Astrocyte (in vitro differentiated cells and primary cell): ENCODE measurements around the gene OR2A25. TPM values are rescaled to one million over a fixed set of nuclear protein-coding genes. Genes with fewer than 3 reads are reported as not detected.

Source experiments
- DNase-seq: peaks from one replicate; pipeline ENCODE4 v3.0.0-alpha.2; 2010; ENCODE audit warnings: low read depth
- FAIRE-seq: peaks from 2 replicates; lab custom pipeline; 2011; peaks lifted over from hg19 to GRCh38; lab: Jason Lieb, UNC
- H2AFZ ChIP-seq: 2 replicates; pipeline ENCODE4 v1.6.0; 2012; ENCODE audit warnings: low read depth, low read length, inconsistent platforms
- H3K27ac ChIP-seq: 2 replicates; pipeline ENCODE4 v1.5.1; 2011; ENCODE audit warnings: low read depth, low read length, inconsistent platforms
- H3K27me3 ChIP-seq: 2 replicates; pipeline ENCODE4 v1.6.0; 2011; ENCODE audit warnings: low read length, inconsistent platforms; ENCODE audit not compliant: insufficient read depth
- H3K36me3 ChIP-seq: 2 replicates; pipeline ENCODE4 v1.5.1; 2011; ENCODE audit warnings: low read length, inconsistent platforms; ENCODE audit not compliant: insufficient read depth
- H3K4me1 ChIP-seq: 2 replicates; pipeline ENCODE4 v1.5.1; 2011; ENCODE audit warnings: low read length, inconsistent platforms; ENCODE audit not compliant: insufficient read depth
- H3K4me2 ChIP-seq: 2 replicates; pipeline ENCODE4 v1.6.0; 2012; ENCODE audit warnings: low read length, inconsistent platforms
- H3K4me3 ChIP-seq: 2 replicates; pipeline ENCODE4 v1.5.1; 2011; ENCODE audit warnings: low read depth, mild to moderate bottlenecking, low read length, inconsistent platforms; ENCODE audit not compliant: insufficient read depth
- H3K79me2 ChIP-seq: 2 replicates; pipeline ENCODE4 v1.6.0; 2012; ENCODE audit warnings: mild to moderate bottlenecking, low read length, inconsistent platforms; ENCODE audit not compliant: insufficient read depth
- H3K9ac ChIP-seq: 2 replicates; pipeline ENCODE4 v1.6.0; 2012; ENCODE audit warnings: mild to moderate bottlenecking, low read length, inconsistent platforms
- H3K9me3 ChIP-seq: 2 replicates; pipeline ENCODE4 v1.5.1; 2012; ENCODE audit warnings: low read depth, mild to moderate bottlenecking, low read length, inconsistent platforms; ENCODE audit not compliant: insufficient read depth
- H4K20me1 ChIP-seq: 2 replicates; pipeline ENCODE4 v1.6.0; 2012; ENCODE audit warnings: low read length, inconsistent platforms; ENCODE audit not compliant: insufficient read depth
- H3K27ac Mint-ChIP-seq: one replicate; pipeline ENCODE4 v1.8.0; 2021; ENCODE audit warnings: mild to moderate bottlenecking, mixed read lengths; ENCODE audit not compliant: unreplicated experiment
- H3K27me3 Mint-ChIP-seq: one replicate; pipeline ENCODE4 v1.8.0; 2021; ENCODE audit warnings: low read depth, mixed read lengths; ENCODE audit not compliant: unreplicated experiment
- H3K36me3 Mint-ChIP-seq: one replicate; pipeline ENCODE4 v1.8.0; 2021; ENCODE audit warnings: low read depth, mixed read lengths; ENCODE audit not compliant: unreplicated experiment
- H3K4me1 Mint-ChIP-seq: one replicate; pipeline ENCODE4 v1.8.0; 2021; ENCODE audit warnings: low read depth, mixed read lengths; ENCODE audit not compliant: unreplicated experiment
- H3K4me3 Mint-ChIP-seq: one replicate; pipeline ENCODE4 v1.8.0; 2021; ENCODE audit warnings: mild to moderate bottlenecking, moderate library complexity, mixed read lengths; ENCODE audit not compliant: unreplicated experiment
- H3K9me3 Mint-ChIP-seq: one replicate; pipeline ENCODE4 v1.8.0; 2021; ENCODE audit warnings: mild to moderate bottlenecking, mixed read lengths; ENCODE audit not compliant: unreplicated experiment
- EZH2 ChIP-seq: IDR thresholded peaks from 2 replicates; pipeline ENCODE4 v1.6.1; 2012; ENCODE audit warnings: mild to moderate bottlenecking, low read length, inconsistent platforms; ENCODE audit not compliant: insufficient read depth
- total RNA-seq: library from RNA; stranded (reverse); gene quantifications from 2 replicates; pipeline ENCODE4 v1.2.1, GENCODE V29; 2021
- TF ChIP-seq, protein P1 (sequence below): IDR thresholded peaks from 2 replicates; pipeline ENCODE4 v1.5.1; 2011; ENCODE audit warnings: low read depth, mild to moderate bottlenecking, inconsistent platforms, low read length, moderate library complexity; ENCODE audit not compliant: insufficient read depth

OR2A25 gene
- total RNA-seq, 1 donor from 2014 or later, result not detected

DNA sequence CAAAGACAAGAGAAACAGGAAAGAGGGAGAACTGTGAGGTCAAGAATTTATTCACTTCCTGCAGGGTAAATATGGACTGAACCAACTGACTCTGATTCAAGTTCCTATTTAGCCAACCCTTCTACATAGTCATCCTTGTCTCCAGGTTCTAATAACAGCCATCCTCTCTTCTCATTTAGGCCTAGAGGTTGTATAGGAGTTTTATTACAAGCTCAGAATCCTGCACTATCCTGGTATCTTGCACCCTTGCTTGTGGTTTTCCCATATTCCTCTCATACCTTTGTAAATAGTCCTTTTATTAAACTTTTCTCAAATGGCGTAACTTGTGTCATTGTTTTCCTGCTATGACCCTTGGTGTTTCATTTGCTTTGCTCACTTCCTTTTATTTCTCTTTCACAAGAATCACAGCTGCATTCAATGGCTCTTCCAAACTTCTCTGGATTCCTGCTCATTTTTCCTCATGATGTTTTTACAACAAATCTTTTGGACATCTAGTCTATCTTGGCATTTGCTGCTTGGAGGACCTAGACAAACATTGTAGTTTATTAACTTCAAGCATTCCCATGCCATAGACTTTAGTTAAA is 33.2 kb upstream of the OR2A25 start:
- Histone ChIP-seq H3K9ac (no peak overlapping the region), H3K4me2 (no peak overlapping the region), H3K4me1 (no peaks in the 10 kb centered on the region), H3K27me3 (no peaks in the 10 kb centered on the region), H3K36me3 (no peaks in the 10 kb centered on the region), H3K9me3 (no peaks in the 10 kb centered on the region), H4K20me1 (no peaks in the 10 kb centered on the region), H3K4me3 (no peak overlapping the region), H3K27ac (no peak overlapping the region), H3K79me2 (no peaks in the 10 kb centered on the region), H2AFZ (no peak overlapping the region)
- FAIRE-seq (no peak), DNase-seq (no peak)
- H3K9me3 Mint-ChIP-seq, result no peaks in the 10 kb centered on the region
- peaks cover 4% of the 10 kb centered on the region for H3K4me1 Mint-ChIP-seq
- no peaks in the 10 kb centered on the region for H3K36me3 Mint-ChIP-seq
- TF ChIP-seq EZH2, result no peak
- TF ChIP-seq, protein P1, sequence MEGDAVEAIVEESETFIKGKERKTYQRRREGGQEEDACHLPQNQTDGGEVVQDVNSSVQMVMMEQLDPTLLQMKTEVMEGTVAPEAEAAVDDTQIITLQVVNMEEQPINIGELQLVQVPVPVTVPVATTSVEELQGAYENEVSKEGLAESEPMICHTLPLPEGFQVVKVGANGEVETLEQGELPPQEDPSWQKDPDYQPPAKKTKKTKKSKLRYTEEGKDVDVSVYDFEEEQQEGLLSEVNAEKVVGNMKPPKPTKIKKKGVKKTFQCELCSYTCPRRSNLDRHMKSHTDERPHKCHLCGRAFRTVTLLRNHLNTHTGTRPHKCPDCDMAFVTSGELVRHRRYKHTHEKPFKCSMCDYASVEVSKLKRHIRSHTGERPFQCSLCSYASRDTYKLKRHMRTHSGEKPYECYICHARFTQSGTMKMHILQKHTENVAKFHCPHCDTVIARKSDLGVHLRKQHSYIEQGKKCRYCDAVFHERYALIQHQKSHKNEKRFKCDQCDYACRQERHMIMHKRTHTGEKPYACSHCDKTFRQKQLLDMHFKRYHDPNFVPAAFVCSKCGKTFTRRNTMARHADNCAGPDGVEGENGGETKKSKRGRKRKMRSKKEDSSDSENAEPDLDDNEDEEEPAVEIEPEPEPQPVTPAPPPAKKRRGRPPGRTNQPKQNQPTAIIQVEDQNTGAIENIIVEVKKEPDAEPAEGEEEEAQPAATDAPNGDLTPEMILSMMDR, result no peak
- no peak overlapping the region for H3K4me3 Mint-ChIP-seq
- no peaks in the 10 kb centered on the region for H3K27me3 Mint-ChIP-seq
- no peak overlapping the region for H3K27ac Mint-ChIP-seq

DNA sequence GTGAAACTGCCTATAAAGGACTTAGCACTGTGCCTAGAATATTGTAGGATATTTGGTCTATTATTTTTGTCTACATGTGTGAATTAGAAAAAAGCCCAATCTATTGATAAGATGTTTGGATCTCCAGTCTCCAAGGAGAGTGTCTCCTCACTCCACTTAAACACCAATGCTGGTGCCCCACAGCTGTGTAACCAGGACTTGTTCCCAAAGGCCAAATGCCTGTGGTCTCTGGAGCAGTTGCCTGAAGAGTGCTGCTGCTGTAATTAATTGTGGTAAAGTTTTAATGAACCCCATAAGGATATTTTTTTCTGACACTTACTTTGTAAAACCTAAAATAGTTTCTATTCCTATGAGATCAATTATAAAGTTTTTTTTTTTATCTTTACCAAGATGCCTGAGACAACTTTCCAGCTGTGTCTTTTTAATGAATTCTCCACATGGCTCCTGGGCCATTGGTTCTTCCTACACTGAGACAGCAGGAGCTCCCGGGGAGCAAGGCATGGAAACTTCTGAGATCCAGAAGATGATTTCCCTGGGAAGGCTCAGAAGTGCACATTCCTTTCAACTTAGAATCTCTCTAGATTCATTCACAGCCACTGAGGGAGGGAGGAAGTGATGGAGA is 32.1 kb upstream of the OR2A25 start:
- Mint-ChIP-seq H3K9me3 (no peaks in the 10 kb centered on the region), H3K27ac (no peak overlapping the region), H3K27me3 (no peaks in the 10 kb centered on the region), H3K4me3 (no peak overlapping the region), H3K4me1 (peaks cover 4% of the 10 kb centered on the region), H3K36me3 (no peaks in the 10 kb centered on the region)
- FAIRE-seq (no peak), DNase-seq (no peak)
- TF ChIP-seq EZH2, result no peak
- TF ChIP-seq, protein P1, result no peak
- Histone ChIP-seq H3K36me3 (no peaks in the 10 kb centered on the region), H4K20me1 (no peaks in the 10 kb centered on the region), H3K9me3 (no peaks in the 10 kb centered on the region), H3K27me3 (no peaks in the 10 kb centered on the region), H2AFZ (no peak overlapping the region), H3K79me2 (no peaks in the 10 kb centered on the region), H3K4me2 (no peak overlapping the region), H3K4me3 (no peak overlapping the region), H3K27ac (no peak overlapping the region), H3K9ac (no peak overlapping the region), H3K4me1 (no peaks in the 10 kb centered on the region)

DNA sequence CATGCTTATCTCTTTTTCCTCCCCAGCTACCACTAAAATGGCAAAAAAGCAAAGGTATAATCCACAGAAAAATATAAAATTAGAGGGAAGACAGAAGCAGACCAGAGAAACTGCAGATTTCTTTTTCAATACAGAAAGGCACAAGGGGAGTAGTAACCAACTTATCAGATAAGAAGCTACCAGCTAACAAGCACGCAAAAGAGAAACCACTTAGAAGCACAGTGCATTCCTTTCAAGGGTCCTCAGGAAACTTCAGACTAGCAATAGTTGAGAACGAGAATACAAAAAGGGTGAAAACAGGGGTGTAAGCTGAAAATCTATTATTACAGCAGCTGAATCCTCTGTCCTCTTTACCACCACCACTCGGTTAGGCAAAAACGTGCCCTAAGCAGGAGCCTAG is 30.7 kb upstream of the OR2A25 start:
- no peaks in the 10 kb centered on the region for H3K9me3 Mint-ChIP-seq
- FAIRE-seq, result no peak
- no peak for DNase-seq

More for the DNA sequence above, 30.7 kb upstream of the OR2A25 start:
- Histone ChIP-seq H3K4me1 (no peaks in the 10 kb centered on the region), H3K27ac (no peak overlapping the region), H3K4me2 (no peak overlapping the region), H3K9me3 (no peaks in the 10 kb centered on the region), H3K4me3 (no peak overlapping the region), H2AFZ (no peak overlapping the region), H4K20me1 (no peaks in the 10 kb centered on the region), H3K36me3 (no peaks in the 10 kb centered on the region), H3K9ac (no peak overlapping the region), H3K79me2 (no peaks in the 10 kb centered on the region), H3K27me3 (no peaks in the 10 kb centered on the region)
- H3K4me1 Mint-ChIP-seq, result peaks cover 4% of the 10 kb centered on the region
- no peak overlapping the region for H3K4me3 Mint-ChIP-seq
- H3K27me3 Mint-ChIP-seq, result peaks cover 7% of the 10 kb centered on the region
- TF ChIP-seq EZH2, result no peak
- TF ChIP-seq, protein P1, result no peak
- no peaks in the 10 kb centered on the region for H3K36me3 Mint-ChIP-seq
- H3K27ac Mint-ChIP-seq, result no peak overlapping the region
